Measurements from ENCODE around the gene TNPO1. TPM values are rescaled to one million over a fixed set of nuclear protein-coding genes. Genes with fewer than 3 reads are reported as not detected.
"Not testable (repeated sequence)": the region's sequence is repeated elsewhere in the genome, so short reads cannot be mapped to it uniquely, and the experiment has no call there.

Gene TNPO1
- total RNA-seq, 1 donor from 2014 or later, result 269 TPM

- no peak for DNase-seq (ENCODE audit: low read depth in 2 of 2)
These were observed 109.0 kb downstream of the TNPO1 start for GRCh38 chr5:72925336-72926010.

- DNase-seq (ENCODE audit: low read depth in 2 of 2), result not testable (repeated sequence)
These were observed 116.2 kb downstream of the TNPO1 start for GRCh38 chr5:72932686-72933085.

DNA sequence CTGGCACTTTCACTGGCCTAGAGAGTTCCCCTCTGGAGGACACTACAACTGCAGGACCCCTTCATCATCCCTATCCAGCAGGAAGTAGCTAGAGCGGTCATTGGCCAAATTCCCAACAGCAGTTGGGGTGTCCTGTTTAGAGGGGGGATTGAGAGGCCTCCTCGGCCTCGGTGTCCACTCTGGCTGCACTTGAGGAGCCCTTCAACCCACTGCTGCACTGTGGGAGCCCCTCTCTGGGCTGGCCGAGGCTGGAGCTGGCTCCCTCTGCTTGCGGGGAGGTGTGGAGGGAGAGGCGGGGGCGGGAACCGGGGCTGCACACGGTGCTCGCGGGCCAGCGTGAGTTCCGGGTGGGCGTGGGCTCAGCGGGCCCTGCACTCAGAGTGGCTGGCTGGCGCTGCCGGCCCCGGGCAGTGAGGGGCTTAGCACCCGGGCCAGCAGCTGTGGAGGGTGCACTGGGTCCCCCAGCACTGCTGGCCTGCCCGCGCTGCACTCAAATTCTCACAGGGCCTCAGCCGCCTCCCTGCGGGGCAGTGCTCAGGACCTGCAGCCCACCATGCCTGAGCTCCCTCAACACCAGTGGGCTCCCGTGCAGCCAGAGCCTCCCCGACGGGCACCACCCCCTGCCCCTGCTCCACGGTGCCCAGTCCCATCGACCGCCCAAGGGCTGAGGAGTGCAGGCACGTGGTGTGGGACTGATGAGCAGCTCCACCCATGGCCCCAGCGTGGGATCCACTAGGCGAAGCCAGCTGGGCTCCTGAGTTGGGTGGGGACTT, 118.7 kb downstream of the TNPO1 start:
- not testable (repeated sequence) for DNase-seq (ENCODE audit: low read depth in 2 of 2)

DNA sequence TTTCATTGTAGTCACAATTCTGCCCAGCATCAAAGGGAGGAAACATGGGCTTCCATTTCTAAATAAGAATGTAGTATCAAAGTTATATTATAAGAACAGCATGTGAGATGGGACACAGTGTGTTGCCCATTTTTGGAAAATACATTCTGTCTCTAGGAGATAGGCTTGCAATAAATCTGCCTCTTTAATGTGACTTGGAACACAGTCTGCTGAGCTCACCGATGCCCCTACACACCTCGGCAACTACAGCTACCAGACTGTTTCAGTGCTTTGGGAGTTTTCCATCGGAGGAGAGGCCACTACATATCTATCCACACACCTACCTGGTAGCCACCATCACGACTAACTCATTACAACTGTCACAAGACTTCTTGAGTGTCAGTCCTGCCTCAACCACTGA, 120.4 kb downstream of the TNPO1 start:
- no peak for DNase-seq (ENCODE audit: low read depth in 2 of 2)

DNA sequence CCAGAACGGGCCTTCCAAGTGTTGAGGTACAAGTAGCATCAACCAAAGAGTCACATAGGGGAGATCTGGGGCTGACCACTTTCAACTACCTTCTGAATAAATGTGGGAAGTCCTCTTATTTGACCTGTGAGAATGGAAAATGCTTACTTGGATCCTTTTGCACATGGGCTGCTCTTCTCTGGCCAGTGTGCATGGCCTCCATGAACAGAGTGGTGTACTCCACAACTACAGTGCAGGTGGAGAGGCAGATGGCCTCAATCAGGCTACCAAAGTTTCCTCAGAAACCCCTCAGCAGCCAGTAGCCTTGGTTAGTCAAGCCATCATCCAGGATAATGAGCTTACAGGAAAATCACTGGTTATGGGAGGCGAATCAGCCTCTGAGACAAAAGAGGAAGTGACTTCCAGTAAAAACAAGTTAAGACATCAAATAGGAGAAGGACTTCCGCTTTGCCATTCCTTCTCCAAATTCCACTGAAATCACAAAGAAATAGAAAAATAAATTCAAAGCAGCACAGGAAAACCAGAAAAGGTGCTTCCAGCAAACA, 121.1 kb downstream of the TNPO1 start:
- peak in 1 of 2 donors; percentile 66 for DNase-seq (ENCODE audit: low read depth in 2 of 2)

GRCh38 chr5:72938206-72938605, 121.7 kb downstream of the TNPO1 start:
- DNase-seq (ENCODE audit: low read depth in 2 of 2), result peak in 1 of 2 donors; percentile 45

GRCh38 chr5:72940082-72940481, 123.6 kb downstream of the TNPO1 start:
- DNase-seq (ENCODE audit: low read depth in 2 of 2), result no peak

DNA sequence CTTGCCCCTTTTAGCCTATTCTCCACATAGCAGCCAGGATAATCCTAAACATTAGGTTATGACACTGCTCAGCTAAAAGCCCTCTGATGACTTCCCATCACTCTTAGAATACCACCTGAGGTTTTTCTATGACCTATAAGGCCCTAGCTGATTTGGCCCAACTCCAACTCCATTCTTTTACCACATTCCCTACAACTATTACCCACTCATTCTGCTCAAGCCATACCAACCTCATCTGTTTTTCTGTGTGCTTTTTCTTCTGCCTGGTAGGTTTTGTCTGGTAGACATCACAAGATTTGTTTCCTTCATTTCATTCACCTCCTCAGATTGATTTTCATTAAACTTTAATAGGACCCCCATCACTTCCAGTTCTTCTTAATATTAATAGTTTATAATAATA, 126.8 kb downstream of the TNPO1 start:
- DNase-seq (ENCODE audit: low read depth in 2 of 2), result no peak

GRCh38 chr5:72947498-72947897, 131.0 kb downstream of the TNPO1 start:
- no peak for DNase-seq (ENCODE audit: low read depth in 2 of 2)

GRCh38 chr5:72949481-72949880, 133.0 kb downstream of the TNPO1 start:
- DNase-seq (ENCODE audit: low read depth in 2 of 2), result no peak

DNA sequence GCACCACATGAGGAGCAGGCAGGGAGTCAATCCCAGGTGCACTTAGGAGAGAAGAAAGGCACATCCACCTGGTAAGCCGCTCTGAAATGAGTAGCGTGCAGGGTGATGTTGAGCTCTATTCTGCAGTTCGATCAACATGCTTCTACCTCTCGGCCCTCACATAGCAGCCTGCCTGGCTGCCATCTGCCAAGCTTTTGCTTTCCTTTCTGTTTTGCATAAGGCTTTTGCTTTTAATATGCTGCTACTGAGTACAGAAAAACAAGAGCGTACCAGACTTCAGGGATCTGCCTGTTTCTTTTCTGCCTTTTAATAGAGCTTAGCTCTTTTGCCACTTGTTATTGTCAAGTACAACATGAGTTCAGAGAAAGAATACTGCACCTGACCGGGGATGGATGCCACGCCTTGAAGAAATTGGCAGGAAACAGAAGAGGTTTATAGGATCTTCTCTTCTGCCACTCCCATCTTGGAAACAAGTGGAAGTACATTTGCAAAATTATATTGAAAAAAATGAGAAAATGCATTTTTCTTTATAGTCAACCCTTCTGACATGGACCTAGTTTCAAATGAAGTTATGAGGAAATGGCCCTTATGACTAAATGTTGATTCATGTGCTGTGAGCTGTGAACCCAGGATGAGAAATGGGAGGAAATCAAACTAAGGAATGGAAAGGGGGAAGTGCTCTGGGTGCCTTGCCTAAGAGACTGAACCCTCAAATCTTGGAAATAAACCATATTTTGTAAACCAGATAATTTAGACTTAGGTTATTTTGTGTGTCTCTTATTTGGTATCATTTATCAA, 135.4 kb downstream of the TNPO1 start:
- DNase-seq (ENCODE audit: low read depth in 2 of 2), result peak in 1 of 2 donors; percentile 62

DNA sequence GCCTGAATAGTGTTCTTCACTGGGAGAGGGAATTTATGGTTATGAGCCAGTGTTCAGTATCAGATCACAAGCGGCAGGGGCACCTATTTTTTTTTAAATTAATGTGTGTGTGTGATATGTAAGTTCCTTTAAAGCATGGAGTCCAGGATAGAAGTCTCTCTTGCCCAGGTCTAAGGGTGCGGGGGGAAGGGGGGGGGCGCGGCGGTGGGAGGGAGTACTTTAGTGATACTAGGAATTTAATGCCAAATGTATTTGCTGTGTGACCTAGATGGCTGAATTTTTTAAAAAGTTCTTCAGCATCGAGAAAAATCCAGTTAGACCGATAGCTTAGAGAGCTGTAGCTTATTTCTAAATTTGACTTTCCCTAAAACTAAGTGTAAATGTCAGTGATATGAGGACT, 137.9 kb downstream of the TNPO1 start:
- no peak for DNase-seq (ENCODE audit: low read depth in 2 of 2)

DNA sequence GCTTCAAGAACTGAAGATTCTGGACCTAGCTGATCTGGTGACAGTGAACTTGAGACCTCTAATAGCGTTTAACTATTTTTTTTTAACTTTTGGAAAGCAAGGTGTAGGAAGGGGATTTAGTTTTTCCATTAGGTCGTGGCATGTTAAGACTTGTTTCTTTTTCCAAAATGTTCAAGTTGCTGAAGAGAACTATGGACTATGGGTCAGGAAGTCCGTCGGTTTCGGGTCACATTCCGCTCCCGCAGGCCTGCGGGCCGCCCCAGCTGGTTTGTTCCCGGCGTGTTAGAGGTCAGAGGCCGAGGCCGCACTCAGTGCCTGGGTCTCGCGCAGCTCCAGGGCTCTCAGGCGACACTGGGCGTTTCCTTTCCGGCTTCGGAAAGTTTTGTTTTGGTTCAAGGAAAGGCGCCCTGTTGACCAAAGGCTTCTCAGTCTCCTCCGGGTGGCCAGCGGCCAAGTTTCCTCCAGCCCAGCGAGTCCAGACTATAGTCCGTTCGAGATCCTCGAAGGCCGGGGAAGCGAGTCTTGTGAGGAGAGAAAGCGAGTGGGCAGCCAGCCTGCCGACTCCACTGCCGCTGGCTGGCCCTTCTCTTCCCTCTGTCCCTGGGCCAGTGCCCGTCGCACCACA, 138.8 kb downstream of the TNPO1 start:
- peak in 1 of 2 donors; percentile 71 for DNase-seq (ENCODE audit: low read depth in 2 of 2)

DNA sequence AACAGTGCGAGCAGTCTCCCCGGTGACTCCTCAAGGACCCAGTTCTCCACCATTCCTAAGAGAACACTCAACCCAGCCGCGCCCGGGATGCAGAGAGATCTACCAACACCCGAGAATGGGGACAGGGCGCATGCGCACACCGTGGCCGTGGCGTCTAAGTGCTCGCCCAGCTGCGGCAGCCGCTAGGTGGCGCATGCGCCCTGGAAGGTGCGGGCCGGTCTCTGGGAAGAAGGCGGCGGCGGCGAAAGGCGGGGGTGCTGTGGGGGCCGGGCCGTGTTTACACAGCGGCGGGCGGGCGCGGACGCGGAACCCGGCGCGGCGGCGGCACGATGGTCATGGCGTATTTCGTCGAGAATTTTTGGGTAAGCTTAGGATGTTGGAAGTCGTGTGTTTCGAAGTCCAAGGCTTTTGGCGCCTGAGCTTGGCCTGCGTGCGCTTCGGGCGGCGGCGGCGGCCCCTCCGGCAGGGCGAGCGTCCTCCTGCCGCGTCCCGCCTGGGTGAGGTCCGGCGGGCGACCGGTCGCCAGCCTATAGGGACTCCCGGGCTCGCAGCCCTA, 139.4 kb downstream of the TNPO1 start, which contains the start of gene FCHO2:
Gene FCHO2 (plus strand): TSS at position 274 of the 556 bp plus-strand sequence. CDS start 56 bp downstream, at position 330.
- peak; percentile 87 to 96 for DNase-seq (ENCODE audit: low read depth in 2 of 2)

DNA sequence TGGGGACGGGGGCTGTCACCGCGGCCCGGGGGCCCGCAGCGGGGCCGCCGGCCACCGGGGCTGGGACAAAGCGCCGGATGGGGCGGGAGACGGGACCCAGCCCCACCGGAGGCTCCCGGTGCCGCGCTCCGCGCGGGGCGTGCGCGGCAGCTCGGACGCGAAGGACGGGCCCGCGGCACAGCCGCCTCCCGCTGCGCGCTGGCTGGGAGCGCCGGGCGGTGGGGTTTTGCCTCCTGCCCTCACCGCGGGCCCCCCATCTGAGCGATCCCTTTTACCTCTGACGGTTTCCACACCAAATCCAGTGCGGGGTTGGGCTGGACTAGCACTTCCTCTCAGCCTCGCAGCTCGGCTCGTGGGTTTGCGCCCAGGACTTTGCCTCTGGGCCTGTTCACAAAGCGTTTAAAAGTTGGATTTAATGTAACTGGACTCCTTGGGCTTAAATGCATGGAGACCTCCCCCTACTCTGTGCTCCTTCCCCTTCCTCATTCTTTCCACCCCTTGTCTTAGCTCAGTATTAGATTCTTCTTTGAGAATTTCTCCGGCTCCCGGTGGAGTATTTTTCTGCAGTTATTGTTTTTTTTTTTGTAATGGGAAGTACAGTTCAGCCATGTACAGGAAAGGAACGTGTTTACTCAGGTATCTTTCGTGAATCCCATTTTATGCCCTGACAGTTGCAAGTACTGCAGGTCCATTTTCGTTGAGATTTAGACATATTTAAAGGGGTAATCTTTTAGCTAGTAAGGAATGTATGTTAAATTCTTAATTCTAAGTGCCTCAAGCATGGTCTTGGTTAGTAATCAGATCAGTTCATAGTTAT, 140.1 kb downstream of the TNPO1 start:
- DNase-seq (ENCODE audit: low read depth in 2 of 2), result peak; percentile 40 to 66

- no peak for DNase-seq (ENCODE audit: low read depth in 2 of 2)
These were observed 140.9 kb downstream of the TNPO1 start for GRCh38 chr5:72957337-72957736.

GRCh38 chr5:72959257-72959656, 142.8 kb downstream of the TNPO1 start:
- no peak for DNase-seq (ENCODE audit: low read depth in 2 of 2)
